H7 (cell line): ENCODE results near the gene SRPK1. TPM values are rescaled to one million over a fixed set of nuclear protein-coding genes. Genes with fewer than 3 reads are reported as not detected.

ENCODE experiments used
- total RNA-seq: library from RNA; depleted of rRNA; stranded (reverse); fragments of >200 nt; shearing (Covaris generic); gene quantifications from 2 replicates; pipeline ENCODE4 v1.2.3, GENCODE V29; 2014; rRNA removed

The SRPK1 gene
- total RNA-seq, 1 experiment from 2014 or later, result 74.1 TPM

Other genes with a start within 250 kb of the SRPK1 start
- gene FKBP5, start 232.2 kb downstream of the SRPK1 start, total RNA-seq, result 13.2 and 15.0 TPM in 2 replicates
- 0.94 and 3.0 TPM in 2 replicates for gene ARMC12, start 184.1 kb downstream of the SRPK1 start, total RNA-seq
- gene CLPSL2, start 144.5 kb downstream of the SRPK1 start, total RNA-seq, result 4.2 and 10.8 TPM in 2 replicates
- not detected in 2 replicates for gene CLPSL1, start 140.1 kb downstream of the SRPK1 start, total RNA-seq
- not detected in 2 replicates for gene CLPS, start 123.8 kb downstream of the SRPK1 start, total RNA-seq
- gene LHFPL5, start 115.7 kb downstream of the SRPK1 start, total RNA-seq, result not detected in 2 replicates
- 0.03 TPM in 1 of 2 replicates, not detected in the other for gene SLC26A8, start 103.5 kb upstream of the SRPK1 start, total RNA-seq
- gene MAPK14, start 106.7 kb upstream of the SRPK1 start, total RNA-seq, result 34.2 and 35.8 TPM in 2 replicates
- 3.2 TPM in 2 replicates for gene MAPK13, start 209.4 kb upstream of the SRPK1 start, total RNA-seq